ENCODE measurements around the gene WDR27.

WDR27 gene

GRCh38 chr6:169555971-169556617, 145.7 kb downstream of the WDR27 start:
- Histone ChIP-seq H3K36me3 (ENCODE audit: control insufficient read depth in 2 of 2, insufficient read depth in 1 of 2, low read length in 2 of 2) (peaks cover 0 to 15% of the 10 kb centered on the region in 2 experiments; a peak in 1 of 3 replicates), H3K4me3 (ENCODE audit: low read depth, low read length) (no peak overlapping the region), H3K4me1 (ENCODE audit: control insufficient read depth, insufficient read depth, low read length) (no peaks in the 10 kb centered on the region), H3K9me3 (ENCODE audit: control insufficient read depth, insufficient read depth, low read depth, low read length) (no peaks in the 10 kb centered on the region), H3K27ac (ENCODE audit: extremely low read depth, low read depth, low read length) (no peak overlapping the region)
- CTCF ChIA-PET: no interaction called here
- POLR2A ChIA-PET: no interaction called here
- no peak for TF ChIP-seq HOXA7 (CRISPR knock-in tag; IDR thresholded peaks at IDR 0.05; ENCODE audit: borderline replicate concordance)
- TF ChIP-seq ZNF121 (tag by site-specific recombination; IDR thresholded peaks at IDR 0.05): no peak
- no peak for TF ChIP-seq ZSCAN18 (tag by site-specific recombination; IDR thresholded peaks at IDR 0.05)
- TF ChIP-seq ZNF311 (tag by site-specific recombination; IDR thresholded peaks at IDR 0.05; ENCODE audit: borderline replicate concordance): no peak
- no peak for TF ChIP-seq ZNF211 (tag by site-specific recombination; IDR thresholded peaks at IDR 0.05; ENCODE audit: low read depth)
- TF ChIP-seq ZNF423 (tag by site-specific recombination; IDR thresholded peaks at IDR 0.05): no peak
- TF ChIP-seq ZNF76 (tag by site-specific recombination; IDR thresholded peaks at IDR 0.05; ENCODE audit: borderline replicate concordance, low read depth): no peak
- no peak for TF ChIP-seq ZNF146 (tag by site-specific recombination; IDR thresholded peaks at IDR 0.05)
- no peak for TF ChIP-seq ZNF350 (tag by site-specific recombination; IDR thresholded peaks at IDR 0.05)
- no peak for TF ChIP-seq ZNF426 (tag by site-specific recombination; IDR thresholded peaks at IDR 0.05)
- TF ChIP-seq ZNF266 (tag by site-specific recombination; IDR thresholded peaks at IDR 0.05; ENCODE audit: low read depth): no peak
- TF ChIP-seq ZNF398 (tag by site-specific recombination; IDR thresholded peaks at IDR 0.05): no peak
- no peak for TF ChIP-seq ZNF10 (tag by site-specific recombination; IDR thresholded peaks at IDR 0.05)
- no peak for TF ChIP-seq YY2 (tag by site-specific recombination; IDR thresholded peaks at IDR 0.05)
- TF ChIP-seq ZNF354C (tag by site-specific recombination; IDR thresholded peaks at IDR 0.05; ENCODE audit: borderline replicate concordance, low read depth): no peak

GRCh38 chr6:169545982-169546381, 155.8 kb downstream of the WDR27 start:
- POLR2A ChIA-PET: no interaction called here

More at GRCh38 chr6:169545982-169546381, 155.8 kb downstream of the WDR27 start:
- no peak for TF ChIP-seq PRDM4 (tag by site-specific recombination; IDR thresholded peaks at IDR 0.05)
- no peak for TF ChIP-seq KLF9 (tag by site-specific recombination; IDR thresholded peaks at IDR 0.05; ENCODE audit: low read depth)
- TF ChIP-seq ZNF558 (tag by site-specific recombination; IDR thresholded peaks at IDR 0.05): no peak
- TF ChIP-seq ZBTB49 (tag by site-specific recombination; IDR thresholded peaks at IDR 0.05; ENCODE audit: low read depth): no peak
- Histone ChIP-seq H3K27ac (ENCODE audit: extremely low read depth, low read depth, low read length) (no peak overlapping the region), H3K36me3 (ENCODE audit: control insufficient read depth in 2 of 2, insufficient read depth in 1 of 2, low read length in 2 of 2) (no peaks in the 10 kb centered on the region), H3K4me1 (ENCODE audit: control insufficient read depth, insufficient read depth, low read length) (no peaks in the 10 kb centered on the region), H3K4me3 (ENCODE audit: low read depth, low read length) (no peak overlapping the region), H3K9me3 (ENCODE audit: control insufficient read depth, insufficient read depth, low read depth, low read length) (no peaks in the 10 kb centered on the region)
- CTCF ChIA-PET: no interaction called here

Data from HEK293 (cell line).